Mononuclear cell (primary cell): Measurements from ENCODE around the gene CDH5. TPM values are rescaled to one million over a fixed set of nuclear protein-coding genes. Genes with fewer than 3 reads are reported as not detected.

ENCODE experiments used
- H3K27me3 ChIP-seq: 2 replicates; pipeline ENCODE4 v1.6.0; 2011; ENCODE audit warnings: low read length, control low read depth; ENCODE audit not compliant: insufficient read depth
- H3K4me1 ChIP-seq: 2 replicates; pipeline ENCODE4 v1.5.1; 2011; ENCODE audit warnings: mild to moderate bottlenecking, low read length, control low read depth; ENCODE audit not compliant: insufficient read depth
- H3K4me3 ChIP-seq: 2 replicates; pipeline ENCODE4 v1.5.1; 2011; ENCODE audit warnings: mild to moderate bottlenecking, low read length, moderate library complexity
- H3K9me3 ChIP-seq: 2 replicates; pipeline ENCODE4 v1.5.1; 2011; ENCODE audit warnings: low read depth, mild to moderate bottlenecking, control low read depth, low read length
- total RNA-seq: library from RNA; depleted of rRNA; stranded (reverse); fragments of >200 nt; gene quantifications from one replicate; pipeline ENCODE4 v1.2.3, GENCODE V29; 2012

The CDH5 gene
- total RNA-seq, 1 donor = 0.42 TPM

DNA sequence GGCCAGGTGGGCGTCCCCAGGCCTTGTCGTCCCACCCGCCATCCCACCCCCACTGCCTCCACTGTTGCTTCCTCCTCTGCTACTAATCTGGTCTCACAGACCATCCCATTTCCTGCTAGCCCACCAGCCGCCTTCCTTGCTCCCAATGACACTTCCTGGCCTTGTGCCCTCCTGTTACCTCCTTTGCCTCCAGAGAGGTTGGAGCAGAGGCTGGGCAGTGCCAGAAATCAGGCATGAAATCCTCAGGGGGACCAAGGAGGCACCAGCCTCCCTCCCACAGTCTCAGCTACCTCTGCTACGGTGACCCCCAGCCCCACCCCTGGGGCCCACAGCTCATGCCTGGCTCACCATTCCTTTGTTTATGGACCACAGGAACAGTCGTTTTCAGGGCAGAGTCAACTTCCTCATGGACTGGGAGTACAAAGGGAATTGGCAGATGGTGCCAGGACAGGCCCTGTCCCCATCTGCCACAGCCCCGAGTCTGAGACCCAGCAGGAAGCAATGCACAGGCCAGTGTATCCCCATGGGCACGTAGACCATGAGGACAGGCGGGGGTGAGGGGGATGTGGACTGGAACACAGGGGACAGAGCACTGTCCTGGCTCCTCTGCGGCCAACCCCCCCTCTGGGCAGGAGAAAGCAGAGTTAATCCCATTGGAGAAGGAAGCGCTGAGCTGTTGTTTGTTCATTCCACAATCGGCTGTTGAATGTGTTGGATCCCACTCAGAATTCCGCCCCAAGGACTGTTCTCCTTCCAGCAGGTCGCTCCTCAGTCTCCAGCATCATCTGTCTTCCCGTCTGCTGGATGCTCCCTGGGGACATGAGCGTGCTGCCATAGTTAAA, 2.2 kb upstream of the CDH5 start:
- H3K9me3 ChIP-seq = no peaks in the 10 kb centered on the region

DNA sequence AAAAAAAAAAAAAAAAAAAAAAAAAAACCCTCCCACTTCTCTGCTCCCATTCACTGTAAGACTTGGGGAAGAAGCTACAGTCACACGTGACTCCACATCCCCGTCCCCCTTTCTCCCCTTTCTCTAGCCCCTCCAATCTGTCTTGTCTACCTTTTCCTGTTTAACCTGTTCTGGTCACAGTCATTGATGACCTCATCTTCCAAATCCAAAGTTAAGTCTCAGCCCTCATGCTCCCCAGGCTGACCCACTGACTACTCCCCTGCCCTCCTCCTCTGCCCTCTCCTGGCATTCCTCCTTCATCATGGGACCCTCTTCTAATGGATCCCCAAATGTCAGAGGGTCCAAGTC, 1.6 kb upstream of the CDH5 start:
- Histone ChIP-seq H3K4me3 (no peak overlapping the region), H3K9me3 (no peaks in the 10 kb centered on the region), H3K4me1 (peaks cover 52% of the 10 kb centered on the region), H3K27me3 (no peaks in the 10 kb centered on the region)

More for the DNA sequence above, 2.2 kb upstream of the CDH5 start:
- H3K27me3 ChIP-seq = no peaks in the 10 kb centered on the region
- H3K4me3 ChIP-seq = no peak overlapping the region
- H3K4me1 ChIP-seq = peaks cover 50% of the 10 kb centered on the region

DNA sequence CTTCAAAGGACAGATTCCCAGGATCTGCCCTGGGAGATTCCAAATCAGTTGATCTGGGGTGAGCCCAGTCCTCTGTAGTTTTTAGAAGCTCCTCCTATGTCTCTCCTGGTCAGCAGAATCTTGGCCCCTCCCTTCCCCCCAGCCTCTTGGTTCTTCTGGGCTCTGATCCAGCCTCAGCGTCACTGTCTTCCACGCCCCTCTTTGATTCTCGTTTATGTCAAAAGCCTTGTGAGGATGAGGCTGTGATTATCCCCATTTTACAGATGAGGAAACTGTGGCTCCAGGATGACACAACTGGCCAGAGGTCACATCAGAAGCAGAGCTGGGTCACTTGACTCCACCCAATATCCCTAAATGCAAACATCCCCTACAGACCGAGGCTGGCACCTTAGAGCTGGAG, 840 bp upstream of the CDH5 start:
- Histone ChIP-seq H3K4me1 (peaks cover 46% of the 10 kb centered on the region), H3K4me3 (no peak overlapping the region), H3K27me3 (no peaks in the 10 kb centered on the region), H3K9me3 (no peaks in the 10 kb centered on the region)

GRCh38 chr16:66367968-66368891, 1.7 kb downstream of the CDH5 start:
- Histone ChIP-seq H3K9me3 (no peaks in the 10 kb centered on the region), H3K4me1 (peaks cover 43% of the 10 kb centered on the region), H3K4me3 (no peak overlapping the region), H3K27me3 (no peaks in the 10 kb centered on the region)

DNA sequence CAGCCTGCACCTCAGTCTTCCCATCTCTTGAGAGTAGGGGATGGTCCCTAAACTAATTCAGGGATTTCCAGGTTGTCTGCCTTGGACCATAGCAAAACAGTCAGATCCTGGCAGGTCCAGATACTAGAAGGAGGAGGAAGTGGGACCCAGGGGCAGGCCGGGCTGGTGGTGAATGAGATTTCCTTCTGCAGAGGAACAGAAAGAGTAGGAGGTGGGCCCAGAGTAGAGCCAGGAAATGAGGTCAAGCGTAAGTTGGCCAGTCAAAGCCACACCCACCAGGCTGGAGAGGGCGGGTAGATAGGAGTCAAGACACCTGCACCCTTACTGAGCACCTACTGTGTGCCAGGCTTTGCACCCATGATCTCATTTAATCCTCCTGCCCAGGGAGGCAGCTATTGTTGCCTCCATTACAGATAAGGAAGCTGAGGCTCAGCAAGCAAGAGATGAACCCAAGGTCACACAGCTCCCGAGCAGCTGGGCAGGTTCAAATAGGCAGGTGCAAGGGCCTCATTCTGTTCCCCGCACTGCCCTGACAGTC, 2.6 kb downstream of the CDH5 start:
- Histone ChIP-seq H3K27me3 (no peaks in the 10 kb centered on the region), H3K4me1 (peaks cover 43% of the 10 kb centered on the region), H3K9me3 (no peaks in the 10 kb centered on the region), H3K4me3 (no peak overlapping the region)

GRCh38 chr16:66370786-66371684, 4.5 kb downstream of the CDH5 start:
- Histone ChIP-seq H3K9me3 (no peaks in the 10 kb centered on the region), H3K4me1 (peaks cover 35% of the 10 kb centered on the region), H3K4me3 (no peak overlapping the region), H3K27me3 (no peaks in the 10 kb centered on the region)

- no peaks in the 10 kb centered on the region for H3K9me3 ChIP-seq
- no peaks in the 10 kb centered on the region for H3K27me3 ChIP-seq
- H3K4me3 ChIP-seq = no peak overlapping the region
- H3K4me1 ChIP-seq = peaks cover 35% of the 10 kb centered on the region
Measured at GRCh38 chr16:66372078-66372897, 5.8 kb downstream of the CDH5 start.

DNA sequence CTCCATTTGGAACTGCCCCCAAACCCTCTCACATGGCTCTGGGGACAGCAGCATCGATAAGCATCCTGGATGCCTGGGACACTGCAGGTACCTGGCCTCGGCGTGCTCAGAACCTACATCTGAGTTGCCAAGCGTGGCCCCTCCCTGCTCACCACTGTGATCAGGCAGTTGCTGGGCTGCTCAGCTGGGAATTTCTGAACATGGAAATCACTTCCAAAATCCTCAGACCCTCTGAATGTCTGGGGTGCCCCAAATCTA, 6.3 kb downstream of the CDH5 start:
- Histone ChIP-seq H3K4me3 (no peak overlapping the region), H3K27me3 (no peaks in the 10 kb centered on the region)

GRCh38 chr16:66373667-66374066, 7.2 kb downstream of the CDH5 start:
- H3K27me3 ChIP-seq = no peaks in the 10 kb centered on the region

More for the DNA sequence above, 6.3 kb downstream of the CDH5 start:
- peaks cover 31% of the 10 kb centered on the region for H3K4me1 ChIP-seq
- H3K9me3 ChIP-seq = no peaks in the 10 kb centered on the region

DNA sequence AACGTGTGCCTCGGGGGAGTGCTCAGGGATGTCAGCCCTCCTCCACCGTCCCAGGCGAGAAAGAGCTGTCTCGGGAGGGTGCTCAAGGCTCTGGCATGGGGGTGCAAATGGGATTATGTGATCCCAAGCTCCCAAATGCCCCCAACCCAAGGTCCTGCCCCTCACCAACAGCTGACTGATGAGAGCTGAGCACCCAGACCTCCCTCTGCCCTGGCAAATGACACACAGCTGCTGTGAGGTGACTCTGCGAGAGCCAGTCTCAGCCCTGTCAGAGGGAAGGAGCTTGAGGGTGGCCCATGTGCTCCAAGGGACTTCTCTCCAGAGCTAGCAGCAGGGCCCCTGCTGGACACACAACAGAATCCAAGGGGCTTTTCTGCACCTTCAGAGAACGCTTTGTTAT, 7.7 kb downstream of the CDH5 start:
- Histone ChIP-seq H3K27me3 (no peaks in the 10 kb centered on the region), H3K4me1 (peaks cover 18% of the 10 kb centered on the region), H3K9me3 (no peaks in the 10 kb centered on the region), H3K4me3 (no peak overlapping the region)

More at GRCh38 chr16:66373667-66374066, 7.2 kb downstream of the CDH5 start:
- Histone ChIP-seq H3K4me1 (peaks cover 23% of the 10 kb centered on the region), H3K4me3 (no peak overlapping the region), H3K9me3 (no peaks in the 10 kb centered on the region)

DNA sequence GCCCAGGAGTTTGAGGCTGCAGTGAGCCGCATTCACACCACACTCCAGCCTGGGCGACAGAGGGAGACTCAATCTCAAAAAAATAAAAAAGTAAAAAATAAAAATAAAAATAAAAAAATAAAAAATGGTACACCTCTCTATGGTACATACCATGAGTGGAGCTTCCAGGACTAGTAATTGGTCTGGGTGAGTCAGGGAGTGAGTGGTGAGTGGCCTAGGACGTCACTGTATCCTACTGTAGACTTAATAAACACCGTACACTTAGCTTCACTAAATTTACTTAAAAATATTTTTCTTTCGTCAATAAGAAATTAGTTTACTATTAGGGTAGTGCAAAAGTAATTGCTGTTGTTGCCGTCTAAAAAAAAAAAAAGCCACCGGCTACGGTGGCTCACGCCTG, 9.0 kb downstream of the CDH5 start:
- Histone ChIP-seq H3K4me3 (no peak overlapping the region), H3K27me3 (no peaks in the 10 kb centered on the region), H3K9me3 (no peaks in the 10 kb centered on the region), H3K4me1 (peaks cover 13% of the 10 kb centered on the region)

DNA sequence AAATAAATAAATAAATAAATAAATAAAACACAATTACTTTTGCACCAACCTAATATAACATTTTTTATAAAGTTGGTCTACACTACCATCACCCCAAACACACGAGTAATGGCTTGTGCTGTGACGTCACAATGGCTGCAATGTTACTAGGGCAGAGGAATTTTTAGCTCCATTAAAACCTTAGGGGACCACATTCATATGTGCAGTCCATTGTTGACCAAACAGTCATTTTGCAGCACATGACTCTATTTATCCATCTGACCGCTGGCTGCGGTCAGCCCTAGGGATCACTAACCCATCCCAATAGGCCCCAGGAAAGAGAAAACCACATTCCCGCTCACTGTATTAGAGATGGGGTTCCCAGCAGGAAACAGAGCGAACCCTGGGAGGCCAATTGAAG, 9.6 kb downstream of the CDH5 start:
- H3K27me3 ChIP-seq = no peaks in the 10 kb centered on the region
- H3K4me1 ChIP-seq = peaks cover 13% of the 10 kb centered on the region
- H3K4me3 ChIP-seq = no peak overlapping the region

GRCh38 chr16:66376577-66377305, 10.2 kb downstream of the CDH5 start:
- Histone ChIP-seq H3K4me1 (peaks cover 13% of the 10 kb centered on the region), H3K27me3 (no peaks in the 10 kb centered on the region), H3K9me3 (no peaks in the 10 kb centered on the region), H3K4me3 (no peak overlapping the region)

More for the DNA sequence above, 9.6 kb downstream of the CDH5 start:
- no peaks in the 10 kb centered on the region for H3K9me3 ChIP-seq
